Panc1 (cell line): Measurements from ENCODE around the gene TXNDC16.

Experiments used
- CTCF ChIP-seq: fragments of 450-650 bp; IDR thresholded peaks from 2 replicates; pipeline ENCODE4 v1.5.1; 2017; ENCODE audit warnings: mild to moderate bottlenecking
- POLR2AphosphoS5 ChIP-seq: IDR thresholded peaks from 2 replicates; pipeline ENCODE4 v1.6.1; 2012; ENCODE audit warnings: mild to moderate bottlenecking, low read depth, low read length, moderate library complexity
- REST ChIP-seq, 2 experiments: IDR thresholded peaks; 2 replicates each; pipeline ENCODE4 v1.6.1; 2011 to 2012; ENCODE audit warnings: low read depth in 2 of 2, control low read depth in 1 of 2, low read length in 1 of 2, mild to moderate bottlenecking in 1 of 2, moderate library complexity in 1 of 2; ENCODE audit not compliant: insufficient read depth in 1 of 2
- SIN3A ChIP-seq: IDR thresholded peaks from 2 replicates; pipeline ENCODE4 v1.6.1; 2012; ENCODE audit warnings: low read depth, mild to moderate bottlenecking, low read length, moderate library complexity, borderline replicate concordance; ENCODE audit not compliant: insufficient read depth

GRCh38 chr14:52599974-52600373 lies 47.7 kb upstream of the TXNDC16 start:
- no peak for TF ChIP-seq CTCF
- TF ChIP-seq REST (IDR thresholded peaks at IDR 0.05; ENCODE audit: insufficient read depth in 1 of 2, low read depth in 2 of 2, low read length in 1 of 2), result no peak
- TF ChIP-seq SIN3A, result no peak
- no peak for TF ChIP-seq POLR2AphosphoS5
